SK-N-SH (cell line): Measurements from ENCODE around the gene TMC1.

ENCODE experiments used
- CTCF ChIP-seq: fragments of 200-600 bp; sonication (generic); IDR thresholded peaks from 2 replicates; pipeline ENCODE4 v1.6.1; 2017; ENCODE audit warnings: antibody characterized with exemption, mild to moderate bottlenecking, moderate library complexity
- EZH2phosphoT487 ChIP-seq: fragments of 200-600 bp; sonication (generic); IDR thresholded peaks from 2 replicates; pipeline ENCODE4 v1.6.1; 2017; ENCODE audit warnings: low read depth, mixed run types, mild to moderate bottlenecking, antibody characterized with exemption, moderate library complexity, borderline replicate concordance
- POLR2AphosphoS5 ChIP-seq: IDR thresholded peaks from 2 replicates; pipeline ENCODE4 v1.6.1; 2012; ENCODE audit warnings: low read depth, low read length
- REST ChIP-seq: IDR thresholded peaks from 2 replicates; pipeline ENCODE4 v1.6.1; 2012; ENCODE audit warnings: mild to moderate bottlenecking, low read depth, low read length, moderate library complexity
- RXRA ChIP-seq: IDR thresholded peaks from 2 replicates; pipeline ENCODE4 v1.4.0; 2012; ENCODE audit warnings: low read depth, mild to moderate bottlenecking, borderline replicate concordance

- TF ChIP-seq CTCF = no peak
- no peak for TF ChIP-seq EZH2phosphoT487
- no peak for TF ChIP-seq RXRA
- no peak for TF ChIP-seq POLR2AphosphoS5
- TF ChIP-seq REST = no peak
Measured at GRCh38 chr9:72537011-72537545, 15.7 kb downstream of the TMC1 start.
